Measurements from ENCODE around the gene ARHGAP25. TPM values are rescaled to one million over a fixed set of nuclear protein-coding genes. Genes with fewer than 3 reads are reported as not detected.

ARHGAP25 gene
- total RNA-seq, 3 donors from 2014 or later (not counting 1 experiment from before 2014, with no cell fraction given): 122 to 180 (median 155) TPM

DNA sequence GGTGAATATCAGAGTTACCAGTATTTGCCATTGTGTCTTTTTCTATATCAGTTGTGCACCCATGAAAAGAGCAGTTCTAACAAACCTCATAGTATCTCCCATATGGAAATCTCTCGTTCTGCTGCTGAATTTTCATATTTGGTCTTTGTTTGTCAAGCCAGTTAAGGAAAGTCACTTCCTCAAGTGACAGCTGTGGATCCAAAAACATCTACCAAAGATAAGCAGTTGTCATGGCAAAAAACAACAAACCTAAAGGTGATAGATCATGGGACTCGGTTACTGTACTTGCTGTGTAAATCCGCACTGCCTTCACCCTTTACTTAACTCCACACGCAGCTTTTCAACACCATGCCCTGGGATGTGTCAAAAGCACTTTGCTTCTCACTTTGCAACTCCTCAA is 119.3 kb downstream of the ARHGAP25 start:
- Histone ChIP-seq H3K9me3 (ENCODE audit: control insufficient read depth, insufficient read depth, low read length) (no peaks in the 10 kb centered on the region), H3K27me3 (ENCODE audit: control insufficient read depth, insufficient read depth, low read length) (no peaks in the 10 kb centered on the region), H3K36me3 (ENCODE audit: control insufficient read depth, insufficient read depth, low read length) (no peaks in the 10 kb centered on the region), H3K4me3 (ENCODE audit: low read length) (no peak overlapping the region), H3K4me1 (ENCODE audit: control insufficient read depth, insufficient read depth, low read length) (peaks cover 4% of the 10 kb centered on the region), H3K27ac (ENCODE audit: low read length) (no peak overlapping the region)
- DNase-seq (no peak), ATAC-seq (no peak)
- no peak overlapping the region for H3K4me3 Mint-ChIP-seq
- peaks cover 34 to 39% of the 10 kb centered on the region in 2 donors for H3K27me3 Mint-ChIP-seq (ENCODE audit: low read depth in 2 of 2)
- H3K36me3 Mint-ChIP-seq: no peaks in the 10 kb centered on the region
- H3K9me3 Mint-ChIP-seq: no peaks in the 10 kb centered on the region
- WGBS (ENCODE audit: insufficient coverage): 91% methylated on average over 4 of the region's 4 CpGs
- intact Hi-C loops (cut with micrococcal nuclease): no loop called here
- peaks cover 0 to 7% of the 10 kb centered on the region in 2 donors for H3K4me1 Mint-ChIP-seq
- no peak for TF ChIP-seq CTCF (IDR thresholded peaks at IDR 0.05)
- no peak overlapping the region for H3K27ac Mint-ChIP-seq

- H3K27ac Mint-ChIP-seq: no peak overlapping the region
Measured at GRCh38 chr2:68854476-68854875, 119.9 kb downstream of the ARHGAP25 start.

DNA sequence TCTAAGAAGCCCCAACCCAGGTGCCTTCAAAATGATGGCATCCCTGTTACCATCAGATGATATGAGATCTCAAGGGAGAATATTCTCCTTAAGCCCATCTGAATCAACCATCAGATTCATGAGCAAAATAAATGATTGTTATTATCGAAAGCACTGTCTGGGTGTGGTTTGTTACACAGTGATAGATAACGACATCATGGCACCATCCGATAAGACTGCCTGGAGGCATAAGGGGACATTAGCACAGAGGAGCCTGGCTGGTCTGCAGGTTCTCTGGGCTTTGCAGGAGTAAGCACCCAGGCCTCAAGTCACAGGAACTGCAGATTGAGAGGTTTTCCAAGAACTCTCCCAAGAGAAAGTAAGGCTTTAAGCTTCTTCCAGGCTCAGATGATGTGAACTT is 120.9 kb downstream of the ARHGAP25 start:
- Histone ChIP-seq H3K27me3 (ENCODE audit: control insufficient read depth, insufficient read depth, low read length) (no peaks in the 10 kb centered on the region), H3K36me3 (ENCODE audit: control insufficient read depth, insufficient read depth, low read length) (no peaks in the 10 kb centered on the region), H3K4me1 (ENCODE audit: control insufficient read depth, insufficient read depth, low read length) (peaks cover 4% of the 10 kb centered on the region), H3K27ac (ENCODE audit: low read length) (no peak overlapping the region), H3K9me3 (ENCODE audit: control insufficient read depth, insufficient read depth, low read length) (no peaks in the 10 kb centered on the region), H3K4me3 (ENCODE audit: low read length) (no peak overlapping the region)
- Mint-ChIP-seq H3K4me1 (peaks cover 9 to 22% of the 10 kb centered on the region in 2 donors), H3K36me3 (no peaks in the 10 kb centered on the region), H3K27me3 (ENCODE audit: low read depth in 2 of 2) (peaks cover 22 to 25% of the 10 kb centered on the region in 2 donors), H3K4me3 (no peak overlapping the region), H3K9me3 (no peaks in the 10 kb centered on the region), H3K27ac (no peak overlapping the region)
- ATAC-seq (no peak), DNase-seq (no peak)
- intact Hi-C loops (cut with micrococcal nuclease): no loop called here
- 95% methylated on average over 3 of the region's 3 CpGs for WGBS (ENCODE audit: insufficient coverage)
- no peak for TF ChIP-seq CTCF (IDR thresholded peaks at IDR 0.05)

More at GRCh38 chr2:68854476-68854875, 119.9 kb downstream of the ARHGAP25 start:
- no peak overlapping the region for H3K27ac ChIP-seq (ENCODE audit: low read length)
- Mint-ChIP-seq H3K36me3 (no peaks in the 10 kb centered on the region), H3K27me3 (ENCODE audit: low read depth in 2 of 2) (peaks cover 30 to 34% of the 10 kb centered on the region in 2 donors), H3K4me1 (peaks cover 3 to 13% of the 10 kb centered on the region in 2 donors), H3K4me3 (no peak overlapping the region), H3K9me3 (no peaks in the 10 kb centered on the region)
- H3K4me1 ChIP-seq (ENCODE audit: control insufficient read depth, insufficient read depth, low read length): peaks cover 4% of the 10 kb centered on the region
- H3K9me3 ChIP-seq (ENCODE audit: control insufficient read depth, insufficient read depth, low read length): no peaks in the 10 kb centered on the region
- H3K27me3 ChIP-seq (ENCODE audit: control insufficient read depth, insufficient read depth, low read length): no peaks in the 10 kb centered on the region
- TF ChIP-seq CTCF (IDR thresholded peaks at IDR 0.05): no peak
- no peak for DNase-seq
- no peak overlapping the region for H3K4me3 ChIP-seq (ENCODE audit: low read length)
- ATAC-seq: no peak
- H3K36me3 ChIP-seq (ENCODE audit: control insufficient read depth, insufficient read depth, low read length): no peaks in the 10 kb centered on the region
- intact Hi-C loops (cut with micrococcal nuclease): no loop called here

DNA sequence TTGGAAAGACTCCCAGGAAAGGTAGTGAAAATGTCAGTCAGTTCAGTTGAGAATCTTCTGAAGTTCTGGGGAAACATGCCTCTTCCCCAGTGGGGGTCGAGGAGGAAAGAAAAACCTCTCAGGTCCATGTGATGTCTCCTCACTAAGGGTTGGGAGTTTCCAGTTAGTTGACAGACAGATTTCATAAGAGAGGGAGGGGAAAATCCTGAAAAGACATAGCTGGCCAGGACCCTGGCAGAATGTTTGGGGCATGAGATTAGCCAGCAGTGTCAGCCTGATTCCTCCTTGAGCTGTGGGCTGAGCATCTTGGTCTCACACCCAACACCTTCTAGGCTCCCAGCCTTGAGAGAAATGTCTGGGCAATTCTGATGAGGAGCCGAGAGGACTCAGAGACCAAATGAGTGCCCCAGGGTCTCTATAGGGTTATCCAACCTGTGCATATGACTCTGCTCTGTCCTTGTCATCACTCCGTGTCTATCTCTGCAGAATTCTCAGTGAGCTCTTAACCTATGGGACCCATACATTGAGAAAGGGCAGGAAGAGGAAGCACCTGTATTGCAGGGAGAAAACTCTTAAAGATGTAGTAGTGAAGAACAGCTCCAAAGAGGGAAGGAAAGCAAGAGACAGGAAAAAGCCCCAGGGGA is 122.7 kb downstream of the ARHGAP25 start:
- Mint-ChIP-seq H3K4me3 (no peak overlapping the region), H3K36me3 (no peaks in the 10 kb centered on the region), H3K9me3 (no peaks in the 10 kb centered on the region), H3K27me3 (ENCODE audit: low read depth in 2 of 2) (peaks cover 22 to 25% of the 10 kb centered on the region in 2 donors), H3K4me1 (peaks cover 9 to 22% of the 10 kb centered on the region in 2 donors), H3K27ac (no peak overlapping the region)
- no peaks in the 10 kb centered on the region for H3K9me3 ChIP-seq (ENCODE audit: control insufficient read depth, insufficient read depth, low read length)
- intact Hi-C loops (cut with micrococcal nuclease): no loop called here
- DNase-seq: no peak
- H3K4me1 ChIP-seq (ENCODE audit: control insufficient read depth, insufficient read depth, low read length): peaks cover 4% of the 10 kb centered on the region
- WGBS (ENCODE audit: insufficient coverage): 82% methylated on average over 3 of the region's 3 CpGs
- no peaks in the 10 kb centered on the region for H3K27me3 ChIP-seq (ENCODE audit: control insufficient read depth, insufficient read depth, low read length)
- no peaks in the 10 kb centered on the region for H3K36me3 ChIP-seq (ENCODE audit: control insufficient read depth, insufficient read depth, low read length)
- H3K4me3 ChIP-seq (ENCODE audit: low read length): no peak overlapping the region
- TF ChIP-seq CTCF (IDR thresholded peaks at IDR 0.05): no peak
- no peak for ATAC-seq
- H3K27ac ChIP-seq (ENCODE audit: low read length): no peak overlapping the region
